ENCODE measurements around the gene COL5A1. TPM values are rescaled to one million over a fixed set of nuclear protein-coding genes. Genes with fewer than 3 reads are reported as not detected.

COL5A1 gene
- total RNA-seq, 1 experiment from 2014 or later, result not detected

GRCh38 chr9:134735441-134736175 is 94.0 kb downstream of the COL5A1 start:
- no peak overlapping the region for H3K27ac Mint-ChIP-seq (ENCODE audit: low read depth, unreplicated experiment)
- no peak for TF ChIP-seq CTCF (IDR thresholded peaks at IDR 0.05; ENCODE audit: unreplicated experiment)
- no peaks in the 10 kb centered on the region for H3K4me1 Mint-ChIP-seq (ENCODE audit: insufficient read depth, unreplicated experiment)
- H3K4me3 Mint-ChIP-seq (ENCODE audit: unreplicated experiment), result no peak overlapping the region
- intact Hi-C loops (cut with micrococcal nuclease), result no loop called here
- no peaks in the 10 kb centered on the region for H3K9me3 Mint-ChIP-seq (ENCODE audit: unreplicated experiment)
- H3K27me3 Mint-ChIP-seq (ENCODE audit: insufficient read depth, unreplicated experiment), result peaks cover 42% of the 10 kb centered on the region
- ChIA-PET CTCF (interaction anchor here (0.6 to 3.4 kb wide), 6 partner anchors 9 to 866 kb away, joined by 3 to 22 read pairs (median 4); no protein-coding TSS in a partner anchor), POLR2A (interaction anchor here (1.4 kb wide), 1 partner anchor 33 kb away, joined by 6 read pairs; no protein-coding TSS in a partner anchor)
- DNase-seq (ENCODE audit: unreplicated experiment), result no peak
- H3K36me3 Mint-ChIP-seq (ENCODE audit: insufficient read depth, unreplicated experiment), result no peaks in the 10 kb centered on the region
- BruUV-seq (replicated peaks), result no TSS peak

- H3K4me3 Mint-ChIP-seq (ENCODE audit: unreplicated experiment), result no peak overlapping the region
- H3K27ac Mint-ChIP-seq (ENCODE audit: low read depth, unreplicated experiment), result no peak overlapping the region
- H3K4me1 Mint-ChIP-seq (ENCODE audit: insufficient read depth, unreplicated experiment), result no peaks in the 10 kb centered on the region
- no peak for DNase-seq (ENCODE audit: unreplicated experiment)
- no TSS peak for BruUV-seq (replicated peaks)
- ChIA-PET POLR2A (interaction anchor here (0.7 kb wide), 1 partner anchor 30 kb away, joined by 4 read pairs; no protein-coding TSS in a partner anchor), CTCF (interaction anchor here (3.4 kb wide), 1 partner anchor 38 kb away, joined by 22 read pairs; no protein-coding TSS in a partner anchor)
- H3K36me3 Mint-ChIP-seq (ENCODE audit: insufficient read depth, unreplicated experiment), result no peaks in the 10 kb centered on the region
- intact Hi-C loops (cut with micrococcal nuclease), result no loop called here
- TF ChIP-seq CTCF (IDR thresholded peaks at IDR 0.05; ENCODE audit: unreplicated experiment), result no peak
- H3K9me3 Mint-ChIP-seq (ENCODE audit: unreplicated experiment), result no peaks in the 10 kb centered on the region
- H3K27me3 Mint-ChIP-seq (ENCODE audit: insufficient read depth, unreplicated experiment), result peaks cover 55% of the 10 kb centered on the region
Observed at GRCh38 chr9:134736791-134737497, 95.3 kb downstream of the COL5A1 start.

GRCh38 chr9:134737842-134738580 is 96.4 kb downstream of the COL5A1 start:
- no peak for DNase-seq (ENCODE audit: unreplicated experiment)
- POLR2A ChIA-PET, result interaction anchor here (0.7 kb wide), 1 partner anchor 31 kb away, joined by 4 read pairs; no protein-coding TSS in a partner anchor
- BruUV-seq (replicated peaks), result no TSS peak
- Mint-ChIP-seq H3K27me3 (ENCODE audit: insufficient read depth, unreplicated experiment) (peaks cover 66% of the 10 kb centered on the region), H3K36me3 (ENCODE audit: insufficient read depth, unreplicated experiment) (no peaks in the 10 kb centered on the region), H3K4me1 (ENCODE audit: insufficient read depth, unreplicated experiment) (no peaks in the 10 kb centered on the region), H3K9me3 (ENCODE audit: unreplicated experiment) (no peaks in the 10 kb centered on the region), H3K27ac (ENCODE audit: low read depth, unreplicated experiment) (no peak overlapping the region), H3K4me3 (ENCODE audit: unreplicated experiment) (no peak overlapping the region)
- intact Hi-C loops (cut with micrococcal nuclease), result no loop called here
- TF ChIP-seq CTCF (IDR thresholded peaks at IDR 0.05; ENCODE audit: unreplicated experiment), result no peak
- CTCF ChIA-PET, result interaction anchor here (0.8 to 3.7 kb wide), 6 partner anchors 11 to 288 kb away, joined by 3 to 32 read pairs (median 4); no protein-coding TSS in a partner anchor

Measured in MCF 10A (cell line).